Measurements from ENCODE around the gene MITF. TPM values are rescaled to one million over a fixed set of nuclear protein-coding genes. Genes with fewer than 3 reads are reported as not detected.
A peak's percentile ranks its signal among the peaks of the same experiment; 100 is the strongest.

The MITF gene
- total RNA-seq, 4 donors from 2014 or later: 71.1 to 139 (median 109) TPM

GRCh38 chr3:69999140-70000027, 260.1 kb downstream of the MITF start, which contains the start of gene SAMMSON:
SAMMSON (plus strand) TSS chr3:69999733.
- H3K9me3 ChIP-seq: no peaks in the 10 kb centered on the region
- in situ Hi-C loops (cut with MboI; ENCODE audit: low sequenced_read_pairs in 4 of 4) (no loop called here), intact Hi-C loops (cut with DNase I; ENCODE audit: low total_unique reads) (no loop called here)
- peak within 1 kb of the TSS in 2 of 4 donors; percentile 19 to 51 for H3K4me3 ChIP-seq
- H3K4me1 ChIP-seq: peaks cover 0 to 3% of the 10 kb centered on the region in 2 donors
- H3K27me3 ChIP-seq: no peaks in the 10 kb centered on the region
- DNase-seq (no peak), ATAC-seq (no peak)
- TF ChIP-seq POLR2A (IDR thresholded peaks at IDR 0.05) (no peak), CTCF (IDR thresholded peaks at IDR 0.05 in 4 of 5, conservative IDR thresholded peaks at IDR 0.05 in 1 of 5) (no peak)
- H3K27ac ChIP-seq: no peak within 1 kb of the TSS
- H3K36me3 ChIP-seq: no peaks in the 10 kb centered on the region

- H3K36me3 ChIP-seq: no peaks in the 10 kb centered on the region
- no peak overlapping the region for H3K27ac ChIP-seq
- no peaks in the 10 kb centered on the region for H3K27me3 ChIP-seq
- intact Hi-C loops (cut with DNase I; ENCODE audit: low total_unique reads): no loop called here
- in situ Hi-C loops (cut with MboI; ENCODE audit: low sequenced_read_pairs in 4 of 4): no loop called here
- no peaks in the 10 kb centered on the region for H3K9me3 ChIP-seq
- no peak for DNase-seq
- H3K4me3 ChIP-seq: no peak overlapping the region
- TF ChIP-seq CTCF (IDR thresholded peaks at IDR 0.05 in 4 of 5, conservative IDR thresholded peaks at IDR 0.05 in 1 of 5) (no peak), POLR2A (IDR thresholded peaks at IDR 0.05) (no peak)
- ATAC-seq: no peak
- H3K4me1 ChIP-seq: peaks cover 0 to 3% of the 10 kb centered on the region in 2 donors
These were observed 260.8 kb downstream of the MITF start for GRCh38 chr3:70000028-70000410.

GRCh38 chr3:70000563-70001081, 261.4 kb downstream of the MITF start:
- Histone ChIP-seq H3K4me1 (peaks cover 0 to 3% of the 10 kb centered on the region in 2 donors), H3K4me3 (no peak overlapping the region), H3K36me3 (no peaks in the 10 kb centered on the region), H3K27me3 (no peaks in the 10 kb centered on the region), H3K27ac (no peak overlapping the region), H3K9me3 (no peaks in the 10 kb centered on the region)
- TF ChIP-seq POLR2A (IDR thresholded peaks at IDR 0.05) (no peak), CTCF (IDR thresholded peaks at IDR 0.05 in 4 of 5, conservative IDR thresholded peaks at IDR 0.05 in 1 of 5) (no peak)
- ATAC-seq (no peak), DNase-seq (no peak)
- in situ Hi-C loops (cut with MboI; ENCODE audit: low sequenced_read_pairs in 4 of 4) (no loop called here), intact Hi-C loops (cut with DNase I; ENCODE audit: low total_unique reads) (no loop called here)

GRCh38 chr3:70003119-70003518, 263.9 kb downstream of the MITF start:
- Histone ChIP-seq H3K9me3 (no peaks in the 10 kb centered on the region), H3K27me3 (no peaks in the 10 kb centered on the region), H3K27ac (no peak overlapping the region), H3K36me3 (no peaks in the 10 kb centered on the region), H3K4me1 (peaks cover 0 to 3% of the 10 kb centered on the region in 2 donors), H3K4me3 (no peak overlapping the region)
- in situ Hi-C loops (cut with MboI; ENCODE audit: low sequenced_read_pairs in 4 of 4): no loop called here
- no peak for ATAC-seq
- intact Hi-C loops (cut with DNase I; ENCODE audit: low total_unique reads): no loop called here
- no peak for DNase-seq
- no peak for TF ChIP-seq POLR2A (IDR thresholded peaks at IDR 0.05)
- TF ChIP-seq CTCF (IDR thresholded peaks at IDR 0.05 in 4 of 5, conservative IDR thresholded peaks at IDR 0.05 in 1 of 5): no peak

Measured in gastrocnemius medialis (tissue), 4 donors.